ENCODE measurements around the gene RDH13.
"Not testable (repeated sequence)": the region's sequence is repeated elsewhere in the genome, so short reads cannot be mapped to it uniquely, and the experiment has no call there.

RDH13 gene

GRCh38 chr19:55013596-55013995 lies 49.4 kb downstream of the RDH13 start:
- DNase-seq (no peak), ATAC-seq (ENCODE audit: insufficient read depth, low read depth) (no peak)
- Histone ChIP-seq H3K9ac (ENCODE audit: low read depth, low read length) (no peak overlapping the region), H3K4me3 (ENCODE audit: low read depth in 1 of 2, low read length in 2 of 2) (no peak overlapping the region), H2AFZ (ENCODE audit: low read depth, low read length) (no peak overlapping the region), H3K4me1 (ENCODE audit: insufficient read depth, low read length) (no peaks in the 10 kb centered on the region), H3K27me3 (ENCODE audit: insufficient read depth, low read length, poor library complexity) (no peaks in the 10 kb centered on the region), H3K9me3 (ENCODE audit: insufficient read depth, low read length, severe bottlenecking) (no peaks in the 10 kb centered on the region), H3K4me2 (ENCODE audit: insufficient read depth, low read length) (no peak overlapping the region), H4K20me1 (ENCODE audit: insufficient read depth, low read length) (peaks cover 10% of the 10 kb centered on the region; the same call in 1 of the 2 replicates), H3K27ac (ENCODE audit: low read length) (no peak overlapping the region), H3K36me3 (ENCODE audit: insufficient read depth, low read length) (peaks cover 6% of the 10 kb centered on the region; the same call in 1 of the 2 replicates), H3K79me2 (ENCODE audit: insufficient read depth, low read length) (peaks cover 21% of the 10 kb centered on the region; the same call in 1 of the 2 replicates)
- TF ChIP-seq EZH2 (IDR thresholded peaks at IDR 0.05; ENCODE audit: borderline replicate concordance, low read depth, low read length, severe bottlenecking) = no peak
- no peak for TF ChIP-seq CTCF (IDR thresholded peaks at IDR 0.05; ENCODE audit: borderline replicate concordance, extremely low read depth, low read length, poor library complexity, severe bottlenecking)

- Histone ChIP-seq H3K9me3 (ENCODE audit: insufficient read depth, low read length, severe bottlenecking) (no peaks in the 10 kb centered on the region), H3K4me1 (ENCODE audit: insufficient read depth, low read length) (peaks cover 4% of the 10 kb centered on the region; the same call in 1 of the 2 replicates), H4K20me1 (ENCODE audit: insufficient read depth, low read length) (peaks cover 10% of the 10 kb centered on the region; the same call in 1 of the 2 replicates), H3K27me3 (ENCODE audit: insufficient read depth, low read length, poor library complexity) (no peaks in the 10 kb centered on the region), H3K36me3 (ENCODE audit: insufficient read depth, low read length) (peaks cover 6% of the 10 kb centered on the region; the same call in 1 of the 2 replicates), H3K9ac (ENCODE audit: low read depth, low read length) (no peak overlapping the region), H3K79me2 (ENCODE audit: insufficient read depth, low read length) (peaks cover 17% of the 10 kb centered on the region; the same call in 1 of the 2 replicates), H3K4me2 (ENCODE audit: insufficient read depth, low read length) (no peak overlapping the region), H3K4me3 (ENCODE audit: low read depth in 1 of 2, low read length in 2 of 2) (no peak overlapping the region), H3K27ac (ENCODE audit: low read length) (no peak overlapping the region), H2AFZ (ENCODE audit: low read depth, low read length) (no peak overlapping the region)
- DNase-seq = no peak
- TF ChIP-seq EZH2 (IDR thresholded peaks at IDR 0.05; ENCODE audit: borderline replicate concordance, low read depth, low read length, severe bottlenecking) (no peak), CTCF (IDR thresholded peaks at IDR 0.05; ENCODE audit: borderline replicate concordance, extremely low read depth, low read length, poor library complexity, severe bottlenecking) (no peak)
- ATAC-seq (ENCODE audit: insufficient read depth, low read depth) = no peak
Observed at GRCh38 chr19:55012306-55012705, 50.6 kb downstream of the RDH13 start.

DNA sequence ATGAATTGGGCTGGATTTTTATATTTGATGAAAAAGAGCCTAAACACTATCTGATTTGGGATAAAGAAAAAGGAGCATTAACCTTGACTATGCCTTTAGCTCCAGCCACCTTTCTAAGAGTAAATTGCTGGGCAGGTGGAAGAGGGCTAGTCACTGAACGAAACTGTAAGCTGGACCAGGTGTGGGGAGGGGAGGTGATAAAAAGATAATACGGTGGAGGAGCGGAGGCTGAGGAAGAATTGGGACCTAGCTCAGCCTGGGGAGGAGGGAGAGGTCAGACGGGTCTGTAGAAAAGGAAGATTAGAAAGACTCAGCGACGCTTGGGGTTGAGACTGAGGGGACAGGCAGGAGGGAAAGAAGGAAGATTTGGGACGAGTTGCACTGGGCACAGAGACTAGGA lies 52.4 kb downstream of the RDH13 start:
- not testable (repeated sequence) for H3K36me3 ChIP-seq (ENCODE audit: insufficient read depth, low read length); H4K20me1 ChIP-seq (ENCODE audit: insufficient read depth, low read length); DNase-seq; ATAC-seq (ENCODE audit: insufficient read depth, low read depth); H3K27me3 ChIP-seq (ENCODE audit: insufficient read depth, low read length, poor library complexity); H2AFZ ChIP-seq (ENCODE audit: low read depth, low read length); H3K9me3 ChIP-seq (ENCODE audit: insufficient read depth, low read length, severe bottlenecking); H3K4me3 ChIP-seq (ENCODE audit: low read depth in 1 of 2, low read length in 2 of 2); H3K9ac ChIP-seq (ENCODE audit: low read depth, low read length); H3K27ac ChIP-seq (ENCODE audit: low read length); H3K4me2 ChIP-seq (ENCODE audit: insufficient read depth, low read length)
- peaks cover 20% of the 10 kb centered on the region for H3K4me1 ChIP-seq (ENCODE audit: insufficient read depth, low read length)
- H3K79me2 ChIP-seq (ENCODE audit: insufficient read depth, low read length) = peaks cover 26% of the 10 kb centered on the region

DNA sequence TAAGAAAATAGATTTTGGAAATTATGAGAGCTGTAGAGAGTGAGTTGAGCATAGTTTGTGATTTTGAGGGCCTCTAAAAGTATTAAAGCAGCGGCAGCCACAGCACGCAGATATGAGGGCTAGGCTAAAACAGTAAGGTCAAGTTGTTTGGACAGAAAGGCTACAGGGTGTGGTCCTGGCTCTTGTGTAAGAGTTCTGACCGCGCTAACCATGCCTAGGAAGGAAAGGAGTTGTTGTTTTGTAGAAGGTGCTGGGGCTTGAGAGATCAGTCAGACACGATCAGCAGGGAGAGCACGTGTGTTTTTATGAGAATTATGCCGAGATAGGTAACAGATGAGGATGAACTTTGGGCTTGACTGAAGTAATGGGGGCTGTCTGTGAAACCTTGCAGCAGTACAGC lies 54.2 kb downstream of the RDH13 start:
- not testable (repeated sequence) for ATAC-seq (ENCODE audit: insufficient read depth, low read depth); H3K9ac ChIP-seq (ENCODE audit: low read depth, low read length); H3K36me3 ChIP-seq (ENCODE audit: insufficient read depth, low read length); H3K27ac ChIP-seq (ENCODE audit: low read length); H3K4me3 ChIP-seq (ENCODE audit: low read depth in 1 of 2, low read length in 2 of 2); H4K20me1 ChIP-seq (ENCODE audit: insufficient read depth, low read length); H3K4me2 ChIP-seq (ENCODE audit: insufficient read depth, low read length); H3K27me3 ChIP-seq (ENCODE audit: insufficient read depth, low read length, poor library complexity); DNase-seq; H2AFZ ChIP-seq (ENCODE audit: low read depth, low read length)
- Histone ChIP-seq H3K9me3 (ENCODE audit: insufficient read depth, low read length, severe bottlenecking) (peaks cover 15% of the 10 kb centered on the region), H3K4me1 (ENCODE audit: insufficient read depth, low read length) (peaks cover 28% of the 10 kb centered on the region), H3K79me2 (ENCODE audit: insufficient read depth, low read length) (peaks cover 12% of the 10 kb centered on the region)

DNA sequence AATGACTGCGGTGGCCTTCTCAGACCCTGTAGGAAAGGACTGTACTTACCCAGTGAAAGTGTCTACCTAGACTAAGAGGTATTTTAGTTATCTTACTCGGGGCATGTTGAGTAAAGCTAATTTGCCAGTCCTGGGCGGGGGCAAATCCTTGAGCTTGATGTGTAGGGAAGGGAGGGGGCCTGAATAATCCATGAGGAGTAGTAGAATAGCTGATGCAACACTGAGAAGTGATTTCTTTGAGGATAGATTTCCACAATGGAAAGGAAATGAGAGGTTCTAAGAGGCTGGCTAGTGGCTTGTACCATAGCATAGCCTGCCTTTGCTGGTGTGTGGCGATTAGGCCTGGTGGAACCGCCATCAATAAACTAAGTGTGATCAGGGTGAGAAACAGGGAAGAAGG lies 54.8 kb downstream of the RDH13 start:
- H3K4me2 ChIP-seq (ENCODE audit: insufficient read depth, low read length); ATAC-seq (ENCODE audit: insufficient read depth, low read depth); DNase-seq: not testable (repeated sequence)

GRCh38 chr19:55007537-55007936 lies 55.4 kb downstream of the RDH13 start:
- Histone ChIP-seq H3K4me3 (ENCODE audit: low read depth in 1 of 2, low read length in 2 of 2) (peak overlapping the region in 1 of 2 experiments; percentile 81; a peak in 1 of 4 replicates), H3K9me3 (ENCODE audit: insufficient read depth, low read length, severe bottlenecking) (peaks cover 15% of the 10 kb centered on the region), H3K4me2 (ENCODE audit: insufficient read depth, low read length) (peak overlapping the region; percentile 62; the same call in 1 of the 2 replicates), H3K4me1 (ENCODE audit: insufficient read depth, low read length) (peaks cover 28% of the 10 kb centered on the region)
- not testable (repeated sequence) for H3K79me2 ChIP-seq (ENCODE audit: insufficient read depth, low read length); H3K36me3 ChIP-seq (ENCODE audit: insufficient read depth, low read length); H2AFZ ChIP-seq (ENCODE audit: low read depth, low read length); DNase-seq; H3K27ac ChIP-seq (ENCODE audit: low read length); H3K27me3 ChIP-seq (ENCODE audit: insufficient read depth, low read length, poor library complexity); H3K9ac ChIP-seq (ENCODE audit: low read depth, low read length); H4K20me1 ChIP-seq (ENCODE audit: insufficient read depth, low read length); ATAC-seq (ENCODE audit: insufficient read depth, low read depth)

More for the DNA sequence above, 54.8 kb downstream of the RDH13 start:
- H3K36me3 ChIP-seq (ENCODE audit: insufficient read depth, low read length); H3K27ac ChIP-seq (ENCODE audit: low read length); H3K27me3 ChIP-seq (ENCODE audit: insufficient read depth, low read length, poor library complexity); H4K20me1 ChIP-seq (ENCODE audit: insufficient read depth, low read length); H2AFZ ChIP-seq (ENCODE audit: low read depth, low read length); H3K79me2 ChIP-seq (ENCODE audit: insufficient read depth, low read length); H3K4me3 ChIP-seq (ENCODE audit: low read depth in 1 of 2, low read length in 2 of 2); H3K9ac ChIP-seq (ENCODE audit: low read depth, low read length): not testable (repeated sequence)
- Histone ChIP-seq H3K4me1 (ENCODE audit: insufficient read depth, low read length) (peaks cover 28% of the 10 kb centered on the region), H3K9me3 (ENCODE audit: insufficient read depth, low read length, severe bottlenecking) (peaks cover 15% of the 10 kb centered on the region)

Data from DND-41 (cell line).